T-helper 1 cell (primary cell): ENCODE measurements around the gene EML1.
"Not testable (repeated sequence)": the region's sequence is repeated elsewhere in the genome, so short reads cannot be mapped to it uniquely, and the experiment has no call there.

ENCODE experiments used
- DNase-seq, 5 donors: peaks; one replicate each; pipeline ENCODE4 v3.0.0-alpha.2; 2012 to 2020

The EML1 gene

GRCh38 chr14:99756796-99757195 is 36.4 kb upstream of the EML1 start:
- DNase-seq: no peak

- DNase-seq: no peak
These were observed 35.7 kb upstream of the EML1 start for GRCh38 chr14:99757331-99758070.

GRCh38 chr14:99758121-99758821 is 34.9 kb upstream of the EML1 start:
- DNase-seq: no peak

- no peak for DNase-seq
These were observed 34.2 kb upstream of the EML1 start for GRCh38 chr14:99758872-99759545.

GRCh38 chr14:99759546-99759925 is 33.7 kb upstream of the EML1 start:
- no peak for DNase-seq

- DNase-seq: no peak
These were observed 32.4 kb upstream of the EML1 start for GRCh38 chr14:99760817-99761216.

GRCh38 chr14:99762911-99763310 is 30.3 kb upstream of the EML1 start:
- not testable (repeated sequence) for DNase-seq

GRCh38 chr14:99763527-99764221 is 29.5 kb upstream of the EML1 start:
- no peak for DNase-seq

GRCh38 chr14:99764222-99764706 is 28.9 kb upstream of the EML1 start:
- no peak for DNase-seq

- no peak for DNase-seq
These were observed 24.8 kb upstream of the EML1 start for GRCh38 chr14:99768381-99768780.

GRCh38 chr14:99769123-99769522 is 24.1 kb upstream of the EML1 start:
- DNase-seq: no peak

- no peak for DNase-seq
These were observed 23.4 kb upstream of the EML1 start for GRCh38 chr14:99769799-99770198.

- DNase-seq: no peak
These were observed 20.6 kb upstream of the EML1 start for GRCh38 chr14:99772371-99773283.

- no peak for DNase-seq
These were observed 19.4 kb upstream of the EML1 start for GRCh38 chr14:99773521-99774497.

GRCh38 chr14:99774556-99775307 is 18.5 kb upstream of the EML1 start:
- no peak for DNase-seq

- DNase-seq: no peak
These were observed 17.9 kb upstream of the EML1 start for GRCh38 chr14:99775351-99775750.

GRCh38 chr14:99777951-99778350 is 15.3 kb upstream of the EML1 start:
- no peak for DNase-seq

GRCh38 chr14:99779751-99780150 is 13.5 kb upstream of the EML1 start:
- no peak for DNase-seq

- no peak for DNase-seq
These were observed 12.5 kb upstream of the EML1 start for GRCh38 chr14:99780690-99781089.

GRCh38 chr14:99781091-99781490 is 12.1 kb upstream of the EML1 start:
- no peak for DNase-seq
